Chondrocyte (in vitro differentiated cells): ENCODE data around the gene CCDC82. TPM values are rescaled to one million over a fixed set of nuclear protein-coding genes. Genes with fewer than 3 reads are reported as not detected.

Experiments
- DNase-seq: peaks from one replicate; pipeline ENCODE4 v3.0.0; 2021; ENCODE audit warnings: mixed read lengths, low spot score
- H3K27ac Mint-ChIP-seq: one replicate; pipeline ENCODE4 v1.8.0; 2021; ENCODE audit warnings: mild to moderate bottlenecking, moderate library complexity, mixed read lengths; ENCODE audit not compliant: unreplicated experiment
- H3K27me3 Mint-ChIP-seq: 2 replicates; pipeline ENCODE4 v1.8.0; 2021; ENCODE audit warnings: low read depth, mixed read lengths
- H3K36me3 Mint-ChIP-seq: 2 replicates; pipeline ENCODE4 v1.8.0; 2021; ENCODE audit warnings: low read depth, mixed read lengths
- H3K4me1 Mint-ChIP-seq: 2 replicates; pipeline ENCODE4 v1.8.0; 2021; ENCODE audit warnings: low read depth, mild to moderate bottlenecking, mixed read lengths
- H3K4me3 Mint-ChIP-seq: one replicate; pipeline ENCODE4 v1.8.0; 2021; ENCODE audit warnings: mild to moderate bottlenecking, moderate library complexity, mixed read lengths; ENCODE audit not compliant: unreplicated experiment
- H3K9me3 Mint-ChIP-seq: 2 replicates; pipeline ENCODE4 v1.8.0; 2021; ENCODE audit warnings: low read depth, mixed read lengths
- CTCF ChIP-seq: fragments of 200-600 bp; sonication (generic); IDR thresholded peaks from 2 replicates; pipeline ENCODE4 v1.5.0; 2021; ENCODE audit warnings: antibody characterized with exemption, mild to moderate bottlenecking, moderate library complexity
- total RNA-seq: library from RNA; stranded (reverse); gene quantifications from 3 replicates; pipeline ENCODE4 v1.2.1, GENCODE V29; 2021

The CCDC82 gene
- total RNA-seq, 1 donor from 2014 or later: 21.3 TPM

GRCh38 chr11:96329419-96329818, 60.3 kb downstream of the CCDC82 start:
- DNase-seq: no peak
- no peak for TF ChIP-seq CTCF
- Mint-ChIP-seq H3K4me1 (peaks cover 93% of the 10 kb centered on the region), H3K4me3 (peak overlapping the region; percentile 11), H3K9me3 (no peaks in the 10 kb centered on the region), H3K27me3 (no peaks in the 10 kb centered on the region), H3K27ac (peak overlapping the region; percentile 97), H3K36me3 (no peaks in the 10 kb centered on the region)

- Mint-ChIP-seq H3K27me3 (no peaks in the 10 kb centered on the region), H3K4me3 (peak overlapping the region; percentile 31), H3K27ac (peak overlapping the region; percentile 97), H3K9me3 (no peaks in the 10 kb centered on the region), H3K4me1 (peaks cover 95% of the 10 kb centered on the region), H3K36me3 (no peaks in the 10 kb centered on the region)
- TF ChIP-seq CTCF: no peak
- no peak for DNase-seq
These were observed 61.2 kb downstream of the CCDC82 start for GRCh38 chr11:96328395-96329010.

- TF ChIP-seq CTCF: no peak
- H3K36me3 Mint-ChIP-seq: peaks cover 1% of the 10 kb centered on the region
- no peak overlapping the region for H3K4me3 Mint-ChIP-seq
- H3K9me3 Mint-ChIP-seq: no peaks in the 10 kb centered on the region
- peak overlapping the region; percentile 78 for H3K27ac Mint-ChIP-seq
- peaks cover 95% of the 10 kb centered on the region for H3K4me1 Mint-ChIP-seq
- no peak for DNase-seq
- H3K27me3 Mint-ChIP-seq: no peaks in the 10 kb centered on the region
These were observed 62.8 kb downstream of the CCDC82 start for GRCh38 chr11:96326959-96327358.

- H3K27ac Mint-ChIP-seq: peak overlapping the region; percentile 94
- TF ChIP-seq CTCF: no peak
- H3K9me3 Mint-ChIP-seq: no peaks in the 10 kb centered on the region
- H3K36me3 Mint-ChIP-seq: peaks cover 1% of the 10 kb centered on the region
- H3K27me3 Mint-ChIP-seq: no peaks in the 10 kb centered on the region
- peaks cover 96% of the 10 kb centered on the region for H3K4me1 Mint-ChIP-seq
- no peak for DNase-seq
- H3K4me3 Mint-ChIP-seq: no peak overlapping the region
These were observed 64.8 kb downstream of the CCDC82 start for GRCh38 chr11:96324912-96325311.

GRCh38 chr11:96323642-96323985, 66.1 kb downstream of the CCDC82 start:
- Mint-ChIP-seq H3K4me1 (peaks cover 93% of the 10 kb centered on the region), H3K27me3 (no peaks in the 10 kb centered on the region), H3K36me3 (peaks cover 1% of the 10 kb centered on the region), H3K27ac (peak overlapping the region; percentile 94), H3K9me3 (no peaks in the 10 kb centered on the region), H3K4me3 (no peak overlapping the region)
- TF ChIP-seq CTCF: no peak
- DNase-seq: no peak
